Natural killer cell treated with Interleukin-12 subunit alpha and Interleukin-12 subunit beta and Interleukin-15 and Interleukin-18, amount 100 ng/mL, for 72 hours (primary cell): ENCODE measurements around the gene BAIAP3. TPM values are rescaled to one million over a fixed set of nuclear protein-coding genes. Genes with fewer than 3 reads are reported as not detected.

ENCODE experiments used
- ATAC-seq, 2 donors: fragments of 150-1000 bp; cut with Tn5 transposase in 1 of 2; sonication (Bioruptor Pico), chemical (Tn5 transposase) in 1 of 2; 2 replicates each; pipeline ENCODE4 v1.10.0; 2021
- DNase-seq: peaks from one replicate; pipeline ENCODE4 v3.0.0; 2022; ENCODE audit warnings: low spot score
- H3K27ac Mint-ChIP-seq, 2 donors: 1 replicate in 1 of 2; 2 replicates in 1 of 2; pipeline ENCODE4 v1.8.0; 2022; ENCODE audit warnings: mixed read lengths in 2 of 2, mild to moderate bottlenecking in 1 of 2, moderate library complexity in 1 of 2
- H3K27me3 Mint-ChIP-seq, 2 donors: 1 replicate in 1 of 2; 2 replicates in 1 of 2; pipeline ENCODE4 v1.8.0; 2022; ENCODE audit warnings: mixed read lengths in 2 of 2
- H3K36me3 Mint-ChIP-seq: one replicate; pipeline ENCODE4 v1.8.0; 2022; ENCODE audit warnings: mixed read lengths
- H3K4me1 Mint-ChIP-seq, 2 donors: 1 replicate in 1 of 2; 2 replicates in 1 of 2; pipeline ENCODE4 v1.8.0; 2022; ENCODE audit warnings: low read depth in 2 of 2, mixed read lengths in 2 of 2, mild to moderate bottlenecking in 1 of 2
- H3K4me3 Mint-ChIP-seq: one replicate; pipeline ENCODE4 v1.8.0; 2022; ENCODE audit warnings: mixed read lengths
- H3K9me3 Mint-ChIP-seq: 2 replicates; pipeline ENCODE4 v1.8.0; 2022; ENCODE audit warnings: mixed read lengths
- total RNA-seq, 2 donors: library from RNA; stranded (reverse); gene quantifications; one replicate each; pipeline ENCODE4 v1.2.3, GENCODE V29; 2022

Gene BAIAP3
- total RNA-seq, 2 donors from 2014 or later: 0.17 to 0.31 TPM

- H3K27me3 Mint-ChIP-seq: no peaks in the 10 kb centered on the region
- DNase-seq (no peak), ATAC-seq (no peak)
- H3K9me3 Mint-ChIP-seq: no peaks in the 10 kb centered on the region
- peaks cover 8 to 22% of the 10 kb centered on the region in 2 donors for H3K4me1 Mint-ChIP-seq
- peaks cover 8% of the 10 kb centered on the region for H3K36me3 Mint-ChIP-seq
- H3K4me3 Mint-ChIP-seq: no peak overlapping the region
- no peak overlapping the region for H3K27ac Mint-ChIP-seq
These were observed 18.1 kb upstream of the BAIAP3 start for GRCh38 chr16:1315081-1316032.

GRCh38 chr16:1316033-1316405, 17.4 kb upstream of the BAIAP3 start:
- ATAC-seq (no peak), DNase-seq (no peak)
- H3K27me3 Mint-ChIP-seq: no peaks in the 10 kb centered on the region
- H3K4me1 Mint-ChIP-seq: peaks cover 1 to 17% of the 10 kb centered on the region in 2 donors
- H3K27ac Mint-ChIP-seq: no peak overlapping the region
- H3K36me3 Mint-ChIP-seq: peaks cover 6% of the 10 kb centered on the region
- H3K9me3 Mint-ChIP-seq: no peaks in the 10 kb centered on the region
- H3K4me3 Mint-ChIP-seq: no peak overlapping the region

DNA sequence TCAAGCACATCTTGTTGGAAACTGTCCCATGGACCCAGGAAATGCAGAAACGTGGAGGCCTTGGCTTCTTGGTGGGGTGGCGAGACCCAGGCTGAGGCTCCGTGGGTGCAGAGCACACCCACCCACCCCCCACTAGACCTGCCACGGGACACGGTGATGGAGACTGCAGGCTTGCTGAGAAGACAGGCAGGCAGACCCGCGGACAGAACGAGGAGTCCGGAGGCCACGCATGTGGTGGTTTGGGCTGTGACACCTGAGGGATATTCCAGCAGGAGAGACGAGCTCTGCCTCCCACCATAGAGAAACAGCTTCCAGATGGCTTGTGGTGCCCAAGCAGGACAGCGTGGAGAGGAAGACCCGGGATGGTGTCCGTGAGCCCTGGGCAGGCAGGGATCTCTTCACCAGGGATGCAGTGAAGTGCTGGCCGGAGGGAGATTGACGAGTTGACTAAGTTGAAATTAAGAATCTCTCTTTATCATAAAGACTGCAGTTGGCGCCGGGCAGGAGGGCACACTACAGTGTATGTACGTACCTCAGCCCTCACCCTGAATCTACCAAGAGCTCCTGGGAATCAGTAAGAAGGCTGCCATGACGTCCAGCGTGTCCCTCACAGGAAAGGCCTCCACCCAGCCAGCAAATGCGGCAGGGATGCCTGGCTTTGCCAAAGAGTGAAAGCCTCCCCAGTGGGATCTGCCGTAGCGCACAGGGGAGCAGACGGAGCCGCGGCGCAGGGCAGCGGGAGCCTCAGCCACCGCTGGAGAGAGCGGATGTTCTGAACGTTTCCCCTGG, 15.8 kb upstream of the BAIAP3 start:
- Mint-ChIP-seq H3K4me3 (no peak overlapping the region), H3K4me1 (peaks cover 0 to 13% of the 10 kb centered on the region in 2 donors), H3K9me3 (no peaks in the 10 kb centered on the region), H3K27me3 (no peaks in the 10 kb centered on the region), H3K36me3 (peaks cover 6% of the 10 kb centered on the region), H3K27ac (no peak overlapping the region)
- DNase-seq (no peak), ATAC-seq (no peak)

DNA sequence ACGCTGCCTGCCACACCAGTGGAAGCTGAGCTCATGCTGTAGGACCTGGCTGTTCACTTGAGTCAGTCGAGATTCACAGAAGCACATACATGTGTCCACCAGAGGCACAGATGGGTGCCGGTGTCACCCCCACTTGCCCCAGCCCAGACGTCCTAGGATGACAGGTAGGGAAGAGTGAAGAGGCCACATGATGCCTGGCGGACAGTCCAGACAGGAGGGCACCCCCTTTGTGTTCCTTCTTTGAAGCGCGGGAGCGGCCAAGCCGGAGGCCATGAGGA, 15.2 kb upstream of the BAIAP3 start:
- ATAC-seq: no peak
- no peak for DNase-seq
- no peaks in the 10 kb centered on the region for H3K9me3 Mint-ChIP-seq
- H3K27ac Mint-ChIP-seq: no peak overlapping the region
- peaks cover 6% of the 10 kb centered on the region for H3K36me3 Mint-ChIP-seq
- H3K4me3 Mint-ChIP-seq: no peak overlapping the region
- H3K27me3 Mint-ChIP-seq: no peaks in the 10 kb centered on the region
- peaks cover 0 to 8% of the 10 kb centered on the region in 2 donors for H3K4me1 Mint-ChIP-seq

- H3K4me1 Mint-ChIP-seq: peaks cover 0 to 8% of the 10 kb centered on the region in 2 donors
- no peaks in the 10 kb centered on the region for H3K27me3 Mint-ChIP-seq
- H3K36me3 Mint-ChIP-seq: peaks cover 6% of the 10 kb centered on the region
- H3K4me3 Mint-ChIP-seq: no peak overlapping the region
- DNase-seq: no peak
- H3K9me3 Mint-ChIP-seq: no peaks in the 10 kb centered on the region
- ATAC-seq: no peak
- no peak overlapping the region for H3K27ac Mint-ChIP-seq
These were observed 14.4 kb upstream of the BAIAP3 start for GRCh38 chr16:1319041-1319440.

- Mint-ChIP-seq H3K27ac (no peak overlapping the region), H3K4me3 (no peak overlapping the region), H3K27me3 (no peaks in the 10 kb centered on the region), H3K9me3 (no peaks in the 10 kb centered on the region), H3K4me1 (peaks cover 0 to 4% of the 10 kb centered on the region in 2 donors), H3K36me3 (peaks cover 6% of the 10 kb centered on the region)
- ATAC-seq (no peak), DNase-seq (no peak)
These were observed 13.3 kb upstream of the BAIAP3 start for GRCh38 chr16:1320097-1320496.

DNA sequence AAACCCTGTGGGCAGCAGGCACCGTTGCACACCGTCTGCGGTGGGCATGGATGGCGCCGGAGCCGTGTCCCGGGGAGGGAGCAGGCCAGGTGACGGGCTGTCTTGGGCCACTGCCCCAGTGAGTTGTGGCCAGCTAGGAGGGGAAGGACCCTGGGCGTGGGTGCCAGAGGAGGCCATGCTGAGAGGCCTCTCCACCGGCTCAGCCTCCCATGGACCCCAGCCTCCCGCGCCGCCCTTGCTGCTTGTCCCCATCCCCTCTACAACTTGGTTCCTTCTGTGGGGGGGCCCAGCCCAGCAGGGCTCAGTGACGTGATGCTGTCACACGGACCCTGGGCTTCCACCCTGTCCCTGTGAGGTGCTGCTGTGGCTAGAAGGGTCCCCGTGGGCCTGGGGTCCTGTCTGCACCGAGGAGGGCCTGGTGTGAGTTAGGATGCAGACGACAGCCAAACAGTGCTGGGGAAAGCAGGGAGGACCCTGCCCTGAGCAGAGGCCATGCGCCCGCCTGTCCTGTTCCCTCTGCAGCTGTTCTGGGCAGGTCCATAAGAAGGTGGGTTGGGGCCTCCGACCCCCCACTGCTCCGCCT, 12.7 kb upstream of the BAIAP3 start:
- Mint-ChIP-seq H3K4me1 (peaks cover 0 to 4% of the 10 kb centered on the region in 2 donors), H3K4me3 (no peak overlapping the region), H3K9me3 (no peaks in the 10 kb centered on the region), H3K27me3 (no peaks in the 10 kb centered on the region), H3K36me3 (peaks cover 6% of the 10 kb centered on the region), H3K27ac (no peak overlapping the region)
- DNase-seq (no peak), ATAC-seq (peak in 1 of 2 donors; percentile 20)

- no peak for DNase-seq
- Mint-ChIP-seq H3K4me3 (no peak overlapping the region), H3K9me3 (no peaks in the 10 kb centered on the region), H3K36me3 (peaks cover 6% of the 10 kb centered on the region), H3K27me3 (no peaks in the 10 kb centered on the region), H3K27ac (no peak overlapping the region), H3K4me1 (peaks cover 0 to 7% of the 10 kb centered on the region in 2 donors)
- no peak for ATAC-seq
These were observed 11.0 kb upstream of the BAIAP3 start for GRCh38 chr16:1322407-1322806.

DNA sequence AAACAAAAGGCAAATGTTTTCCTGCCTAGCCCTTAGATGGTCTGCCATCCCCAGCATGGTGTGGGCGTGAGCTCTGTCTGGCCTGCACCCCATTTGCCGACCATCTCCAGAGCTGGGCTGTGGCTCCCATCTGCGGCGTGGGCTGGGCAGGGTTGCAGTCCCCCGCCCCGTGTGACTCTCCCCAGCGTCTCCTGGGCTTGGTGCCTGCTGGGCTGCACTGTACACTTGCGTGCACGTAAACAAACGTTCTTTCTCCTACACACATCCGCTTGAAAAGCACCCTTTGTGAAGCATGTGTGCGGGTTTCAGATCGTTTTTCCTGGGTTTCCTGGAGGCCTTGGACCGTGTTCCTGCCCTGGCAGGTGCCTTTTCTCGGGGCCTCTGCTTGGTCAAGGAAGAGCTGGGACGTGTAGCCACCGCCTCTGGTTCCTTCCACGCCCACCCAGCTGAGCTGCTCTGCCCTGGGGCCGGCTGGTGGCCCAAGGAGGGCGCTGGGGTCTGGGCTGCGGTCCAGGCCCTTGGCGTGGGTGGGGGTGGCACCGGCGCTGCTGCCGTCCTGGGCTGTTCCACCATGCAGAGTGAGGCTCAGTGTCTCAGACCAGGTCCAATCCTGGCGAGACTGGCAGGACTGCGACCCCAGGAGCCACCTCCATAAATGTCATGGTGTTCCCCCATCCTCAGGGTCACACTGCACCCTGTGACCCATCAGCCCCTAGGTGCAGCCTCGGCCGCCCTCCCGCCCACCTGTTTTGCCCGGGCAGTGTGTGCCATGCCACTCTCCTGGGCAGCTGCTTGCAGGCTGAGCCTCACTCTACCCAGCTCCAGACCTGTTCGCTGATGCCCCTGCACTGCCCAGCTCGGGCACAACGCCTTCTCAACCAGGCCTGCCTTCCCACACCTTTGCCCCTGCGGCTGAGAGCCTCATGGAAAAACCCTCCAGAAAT, 9.9 kb upstream of the BAIAP3 start:
- no peak for ATAC-seq
- no peak overlapping the region for H3K4me3 Mint-ChIP-seq
- peaks cover under 1% of the 10 kb centered on the region for H3K36me3 Mint-ChIP-seq
- no peaks in the 10 kb centered on the region for H3K9me3 Mint-ChIP-seq
- no peak for DNase-seq
- no peaks in the 10 kb centered on the region for H3K27me3 Mint-ChIP-seq
- no peak overlapping the region for H3K27ac Mint-ChIP-seq
- H3K4me1 Mint-ChIP-seq: peaks cover 0 to 3% of the 10 kb centered on the region in 2 donors

DNA sequence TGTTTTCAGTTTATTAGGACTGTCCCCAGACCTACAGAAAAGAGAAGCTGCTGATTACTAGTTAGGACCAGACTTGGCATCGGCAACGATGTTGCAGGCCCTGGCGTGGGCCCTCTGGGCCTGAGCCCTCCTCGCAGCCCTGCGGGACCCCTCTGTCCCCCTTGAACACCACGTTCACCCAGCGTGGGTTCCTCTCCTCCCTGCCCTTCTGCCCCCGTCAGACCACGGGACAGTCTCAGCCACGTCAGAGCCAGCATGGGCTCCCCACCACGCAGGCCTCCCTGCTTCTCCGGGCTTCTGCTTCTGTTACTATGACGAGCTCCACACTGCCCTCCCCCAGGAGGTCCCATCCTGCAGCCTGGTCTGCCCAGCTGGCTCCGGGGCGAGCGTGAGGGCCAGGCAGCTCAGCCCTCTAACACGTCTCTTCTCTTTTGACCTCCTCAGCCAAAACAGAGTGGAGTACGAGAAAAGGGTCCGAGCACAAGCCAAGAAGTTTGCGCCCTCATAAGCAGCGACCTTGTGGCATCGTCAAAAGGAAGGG, 9.1 kb upstream of the BAIAP3 start:
- Mint-ChIP-seq H3K27ac (no peak overlapping the region), H3K4me3 (no peak overlapping the region), H3K36me3 (no peaks in the 10 kb centered on the region), H3K9me3 (no peaks in the 10 kb centered on the region), H3K27me3 (no peaks in the 10 kb centered on the region), H3K4me1 (peaks cover 0 to 3% of the 10 kb centered on the region in 2 donors)
- ATAC-seq: no peak
- DNase-seq: no peak

DNA sequence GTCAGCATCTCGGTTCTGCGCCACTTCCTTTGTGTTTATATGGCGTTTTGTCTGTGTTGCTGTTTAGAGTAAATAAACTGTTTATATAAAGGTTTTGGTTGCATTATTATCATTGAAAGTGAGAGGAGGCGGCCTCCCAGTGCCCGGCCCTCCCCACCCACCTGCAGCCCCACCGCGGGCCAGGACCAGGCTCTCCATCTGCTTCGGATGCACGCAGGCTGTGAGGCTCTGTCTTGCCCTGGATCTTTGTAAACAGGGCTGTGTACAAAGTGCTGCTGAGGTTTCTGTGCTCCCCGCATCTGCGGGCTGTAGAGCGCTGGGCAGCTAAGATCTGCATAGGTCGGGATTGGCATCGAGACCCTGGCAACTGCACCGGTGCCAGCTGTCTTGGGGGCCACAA, 8.2 kb upstream of the BAIAP3 start:
- no peak for ATAC-seq
- Mint-ChIP-seq H3K27ac (no peak overlapping the region), H3K4me1 (peaks cover 0 to 3% of the 10 kb centered on the region in 2 donors), H3K4me3 (no peak overlapping the region), H3K27me3 (no peaks in the 10 kb centered on the region), H3K36me3 (no peaks in the 10 kb centered on the region), H3K9me3 (no peaks in the 10 kb centered on the region)
- no peak for DNase-seq

GRCh38 chr16:1325673-1326371, 7.6 kb upstream of the BAIAP3 start:
- H3K4me3 Mint-ChIP-seq: no peak overlapping the region
- no peak overlapping the region for H3K27ac Mint-ChIP-seq
- peaks cover 0 to 3% of the 10 kb centered on the region in 2 donors for H3K4me1 Mint-ChIP-seq
- H3K36me3 Mint-ChIP-seq: no peaks in the 10 kb centered on the region
- no peak for DNase-seq
- ATAC-seq: peak; percentile 40 to 42
- H3K9me3 Mint-ChIP-seq: no peaks in the 10 kb centered on the region
- H3K27me3 Mint-ChIP-seq: no peaks in the 10 kb centered on the region
